PFSK-1 (cell line): Measurements from ENCODE around the gene LRRC8B.

ENCODE experiments used
- FOXP2 ChIP-seq: optimal IDR thresholded peaks from 2 replicates; pipeline ENCODE3; 2011; ENCODE audit warnings: borderline replicate concordance, control low read depth, inconsistent platforms; ENCODE audit not compliant: insufficient read depth; ENCODE audit errors: extremely low read length, extremely low read depth
- POLR2AphosphoS5 ChIP-seq: IDR thresholded peaks from 2 replicates; pipeline ENCODE4 v1.6.1; 2012; ENCODE audit warnings: low read depth, mild to moderate bottlenecking, control low read depth, low read length, moderate library complexity
- REST ChIP-seq, 2 experiments: IDR thresholded peaks; 2 replicates each; pipeline versions ENCODE4 v1.6.1 to v1.8.0; 2011 to 2012; ENCODE audit warnings: low read depth in 2 of 2, low read length in 2 of 2, control low read depth in 1 of 2, inconsistent platforms in 1 of 2, mild to moderate bottlenecking in 1 of 2, moderate library complexity in 1 of 2; ENCODE audit not compliant: insufficient read depth in 1 of 2
- SIN3A ChIP-seq: IDR thresholded peaks from 2 replicates; pipeline ENCODE4 v1.6.1; 2012; ENCODE audit warnings: mild to moderate bottlenecking, low read length, moderate library complexity, borderline replicate concordance; ENCODE audit not compliant: insufficient read depth

- TF ChIP-seq SIN3A (no peak), FOXP2 (no peak), POLR2AphosphoS5 (no peak), REST (IDR thresholded peaks at IDR 0.05; ENCODE audit: insufficient read depth in 1 of 2, low read depth in 2 of 2, low read length in 2 of 2) (no peak)
These were observed 50.0 kb downstream of the LRRC8B start for GRCh38 chr1:89574621-89575020.
